GM18505 (cell line): Measurements from ENCODE around the gene MMS19.
A peak's percentile ranks its signal among the peaks of the same experiment; 100 is the strongest.
"Not testable (repeated sequence)": the region's sequence is repeated elsewhere in the genome, so short reads cannot be mapped to it uniquely, and the experiment has no call there.

Source experiments
- ATAC-seq: cut with Tn5 transposase; IDR thresholded peaks from one replicate; pipeline ENCODE4 v1.9.1; 2021; ENCODE audit not compliant: unreplicated experiment
- POLR2A ChIP-seq: IDR thresholded peaks from 4 replicates; pipeline ENCODE4 v1.6.1; 2011; ENCODE audit warnings: borderline replicate concordance; ENCODE audit not compliant: insufficient read depth, insufficient read length; ENCODE audit errors: extremely low read depth

Gene MMS19

GRCh38 chr10:97428572-97428981, 69.6 kb downstream of the MMS19 start:
- no peak for ATAC-seq
- peak; percentile 17 for TF ChIP-seq POLR2A

GRCh38 chr10:97427571-97428179, 70.5 kb downstream of the MMS19 start:
- TF ChIP-seq POLR2A = no peak
- no peak for ATAC-seq

- no peak for ATAC-seq
- no peak for TF ChIP-seq POLR2A
Measured at GRCh38 chr10:97426776-97427570, 71.2 kb downstream of the MMS19 start.

- ATAC-seq = peak; percentile 79
- peak; percentile 74 for TF ChIP-seq POLR2A
Measured at GRCh38 chr10:97425964-97426775, 72.1 kb downstream of the MMS19 start, which contains the start of gene PGAM1. TSS of gene PGAM1 (plus strand) at chr10:97426191. CDS start at chr10:97426308, 117 bp downstream.

- not testable (repeated sequence) for ATAC-seq
Measured at GRCh38 chr10:97423757-97424098, 74.5 kb downstream of the MMS19 start.

- ATAC-seq = no peak
- TF ChIP-seq POLR2A = no peak
Measured at GRCh38 chr10:97416565-97416964, 81.7 kb downstream of the MMS19 start.

- ATAC-seq = no peak
Measured at GRCh38 chr10:97412891-97413304, 85.3 kb downstream of the MMS19 start.

GRCh38 chr10:97411406-97411805, 86.8 kb downstream of the MMS19 start:
- no peak for ATAC-seq
- no peak for TF ChIP-seq POLR2A

More at GRCh38 chr10:97412891-97413304, 85.3 kb downstream of the MMS19 start:
- no peak for TF ChIP-seq POLR2A

- no peak for TF ChIP-seq POLR2A
- ATAC-seq = no peak
Measured at GRCh38 chr10:97408496-97408992, 89.7 kb downstream of the MMS19 start.
